IMR-90 (cell line): Measurements from ENCODE around the gene DNAJA1. TPM values are rescaled to one million over a fixed set of nuclear protein-coding genes. Genes with fewer than 3 reads are reported as not detected.

Experiments used
- ATAC-seq: fragments of 200-7000 bp; cut with Tn5 transposase; 2 replicates; pipeline ENCODE4 v1.9.1; 2020; ENCODE audit warnings: low read depth, mild to moderate bottlenecking, moderate library complexity
- BruUV-seq: library from RNA; stranded (reverse); fragments of 400-500 nt; replicated peaks from 2 replicates; lab custom pipeline; 2021; lab: Mats Ljungman, UMichigan
- CTCF ChIA-PET: fragments of 300-600 bp; formaldehyde crosslinking; extraction: SDS; loops from one replicate; lab custom pipeline; 2021; ENCODE audit warnings: antibody characterized with exemption; lab: Yijun Ruan, JAX
- POLR2A ChIA-PET: fragments of 300-600 bp; sonication (Branson Sonifier 250); formaldehyde crosslinking; loops from one replicate; lab custom pipeline; 2022; ENCODE audit warnings: antibody characterized with exemption; ENCODE audit not compliant: unreplicated experiment; lab: Charles Lee
- DNase-seq: peaks from one replicate; pipeline ENCODE4 v3.0.0; 2013
- H2AFZ ChIP-seq: replicated peaks from 2 replicates; pipeline ENCODE3; 2013; ENCODE audit warnings: low read length, mild to moderate bottlenecking; ENCODE audit not compliant: poor library complexity
- H2AK5ac ChIP-seq: 2 replicates; pipeline ENCODE4 v1.6.1; 2013; ENCODE audit warnings: low read depth, low read length, inconsistent platforms
- H2AK9ac ChIP-seq: replicated peaks from 2 replicates; pipeline ENCODE3; 2013; ENCODE audit warnings: mild to moderate bottlenecking, low read depth, low read length, moderate library complexity; ENCODE audit not compliant: poor library complexity
- H2BK120ac ChIP-seq: 2 replicates; pipeline ENCODE4 v1.6.1; 2013; ENCODE audit warnings: low read depth, low read length, inconsistent platforms
- H2BK15ac ChIP-seq: 3 replicates; pipeline ENCODE4 v1.6.1; 2013; ENCODE audit warnings: low read depth, low read length, inconsistent platforms
- H2BK20ac ChIP-seq: 2 replicates; pipeline ENCODE4 v1.6.1; 2013; ENCODE audit warnings: low read depth, mild to moderate bottlenecking, inconsistent platforms, low read length, moderate library complexity
- H2BK5ac ChIP-seq: 2 replicates; pipeline ENCODE4 v1.6.1; 2013; ENCODE audit warnings: mild to moderate bottlenecking, low read depth, low read length, inconsistent platforms; ENCODE audit not compliant: poor library complexity, severe bottlenecking
- H3K14ac ChIP-seq: replicated peaks from 2 replicates; pipeline ENCODE4 v1.6.1; 2013; ENCODE audit warnings: low read depth, low read length, inconsistent platforms
- H3K18ac ChIP-seq: 2 replicates; pipeline ENCODE4 v1.6.1; 2013; ENCODE audit warnings: low read depth, low read length, control low read depth
- H3K23ac ChIP-seq: 2 replicates; pipeline ENCODE4 v1.6.1; 2013; ENCODE audit warnings: low read depth, low read length, inconsistent platforms
- H3K27ac ChIP-seq: 2 replicates; pipeline ENCODE4 v1.5.1; 2013; ENCODE audit warnings: mild to moderate bottlenecking, control low read depth, low read length; ENCODE audit not compliant: insufficient read depth
- H3K27me3 ChIP-seq: 2 replicates; pipeline ENCODE4 v1.6.1; 2013; ENCODE audit warnings: low read length; ENCODE audit not compliant: control insufficient read depth, insufficient read depth
- H3K36me3 ChIP-seq: 2 replicates; pipeline ENCODE4 v1.6.1; 2013; ENCODE audit warnings: low read length, mixed read lengths; ENCODE audit not compliant: control insufficient read depth, insufficient read depth
- H3K4ac ChIP-seq: 2 replicates; pipeline ENCODE4 v1.6.1; 2013; ENCODE audit warnings: low read depth, low read length, inconsistent platforms
- H3K4me1 ChIP-seq: 2 replicates; pipeline ENCODE4 v1.6.1; 2013; ENCODE audit warnings: low read length, mixed read lengths; ENCODE audit not compliant: control insufficient read depth, insufficient read depth
- H3K4me2 ChIP-seq: 2 replicates; pipeline ENCODE4 v1.6.1; 2013; ENCODE audit warnings: low read depth, mild to moderate bottlenecking, control low read depth, low read length, moderate library complexity
- H3K4me3 ChIP-seq: 2 replicates; pipeline ENCODE4 v1.5.1; 2013; ENCODE audit warnings: low read depth, mild to moderate bottlenecking, control low read depth, low read length, moderate library complexity; ENCODE audit not compliant: insufficient read depth
- H3K56ac ChIP-seq: 2 replicates; pipeline ENCODE4 v1.6.1; 2013; ENCODE audit warnings: low read length, inconsistent platforms; ENCODE audit not compliant: insufficient read depth; ENCODE audit errors: extremely low read depth
- H3K79me1 ChIP-seq, 2 experiments: 2 replicates each; pipeline ENCODE4 v1.6.1; 2013; ENCODE audit warnings: low read length in 2 of 2, inconsistent platforms in 1 of 2, low read depth in 1 of 2
- H3K9ac ChIP-seq: 2 replicates; pipeline ENCODE4 v1.6.1; 2013; ENCODE audit warnings: low read depth, low read length, control low read depth
- H3K9me1 ChIP-seq: 2 replicates; pipeline ENCODE4 v1.6.1; 2013; ENCODE audit warnings: low read length, inconsistent platforms; ENCODE audit not compliant: insufficient read depth
- H3K9me3 ChIP-seq: 2 replicates; pipeline ENCODE4 v1.6.1; 2013; ENCODE audit warnings: low read length; ENCODE audit not compliant: control insufficient read depth, insufficient read depth
- H4K20me1 ChIP-seq: 2 replicates; pipeline ENCODE4 v1.6.1; 2013; ENCODE audit warnings: low read length, inconsistent platforms; ENCODE audit not compliant: insufficient read depth
- H4K5ac ChIP-seq: 2 replicates; pipeline ENCODE4 v1.6.1; 2013; ENCODE audit warnings: mild to moderate bottlenecking, low read depth, low read length, control low read depth
- H4K8ac ChIP-seq, 2 experiments: 2 replicates each; pipeline ENCODE4 v1.6.1; 2013; ENCODE audit warnings: low read depth in 2 of 2, low read length in 2 of 2, control low read depth in 1 of 2, inconsistent platforms in 1 of 2
- H4K91ac ChIP-seq: 2 replicates; pipeline ENCODE4 v1.6.1; 2013; ENCODE audit warnings: low read depth, low read length, inconsistent platforms; ENCODE audit not compliant: insufficient read depth
- BHLHE40 ChIP-seq: fragments of 150-350 bp; IDR thresholded peaks from 2 replicates; pipeline ENCODE4 v1.6.1; 2016; ENCODE audit warnings: mild to moderate bottlenecking, low read depth, low read length
- CHD1 ChIP-seq: IDR thresholded peaks from 2 replicates; pipeline ENCODE4 v1.6.1; 2012; ENCODE audit warnings: low read depth, low read length, improper control_type of control experiment
- CTCF ChIP-seq: conservative IDR thresholded peaks from 2 replicates; pipeline ENCODE4 v1.5.1; 2012; ENCODE audit warnings: mild to moderate bottlenecking, low read depth, low read length, improper control_type of control experiment
- FOS ChIP-seq: fragments of 150-350 bp; IDR thresholded peaks from 2 replicates; pipeline ENCODE4 v1.6.1; 2016; ENCODE audit warnings: low read depth, low read length
- MAZ ChIP-seq: IDR thresholded peaks from 2 replicates; pipeline ENCODE4 v1.6.1; 2012; ENCODE audit warnings: low read depth, mild to moderate bottlenecking, low read length, improper control_type of control experiment, moderate library complexity, borderline replicate concordance
- POLR2A ChIP-seq: IDR thresholded peaks from 2 replicates; pipeline ENCODE4 v1.6.1; 2012; ENCODE audit warnings: mild to moderate bottlenecking, low read depth, low read length
- RAD21 ChIP-seq: IDR thresholded peaks from 2 replicates; pipeline ENCODE4 v1.6.1; 2012; ENCODE audit warnings: low read length, improper control_type of control experiment
- SMC3 ChIP-seq: fragments of 150-350 bp; IDR thresholded peaks from 2 replicates; pipeline ENCODE4 v1.6.1; 2016; ENCODE audit warnings: low read depth, mild to moderate bottlenecking, antibody characterized with exemption, low read length, moderate library complexity
- WGBS, 2 experiments: methylation state at CpG; one replicate each; pipeline versions ENCODE4 v1.1.5 to v1.1.7; 2013; ENCODE audit warnings: missing lambda C conversion rate in 2 of 2; ENCODE audit not compliant: insufficient read length in 1 of 2; ENCODE audit errors: extremely low coverage in 2 of 2; 5-methylcytosine and 5-hydroxymethylcytosine counted together
- dilution Hi-C: fragments of 300-500 bp; cut with HindIII; formaldehyde crosslinking; loops from one replicate; pipeline ENCODE4 v1.14.3; 2018; ENCODE audit warnings: low sequenced_read_pairs; ENCODE audit not compliant: unreplicated experiment
- in situ Hi-C: fragments of 300-500 bp; cut with MboI; formaldehyde crosslinking; loops from 3 replicates; pipeline ENCODE4 v1.14.3; 2019; ENCODE audit warnings: low sequenced_read_pairs, inconsistent platforms, mixed read lengths
- intact Hi-C: fragments of 100-400 bp; cut with micrococcal nuclease; formaldehyde crosslinking; loops from 2 replicates; pipeline ENCODE4 v1.10.0; 2022
- polyA plus RNA-seq, 3 experiments: library from polyadenylated mRNA; depleted of rRNA; stranded (reverse); fragments of >200 nt; gene quantifications; 2 replicates each; pipeline ENCODE4 v1.2.3, GENCODE V29; 2012; ENCODE audit warnings: low replicate concordance in 1 of 3
- total RNA-seq: library from RNA; depleted of rRNA; stranded (reverse); fragments of >200 nt; gene quantifications from 2 replicates; pipeline ENCODE4 v1.2.3, GENCODE V29; 2012
- TF ChIP-seq, protein P1 (sequence below): fragments of 150-350 bp; IDR thresholded peaks from 2 replicates; pipeline ENCODE4 v1.6.1; 2017; ENCODE audit warnings: mild to moderate bottlenecking, antibody characterized with exemption, low read length, low read depth

DNAJA1 gene
- total and polyA plus RNA-seq, 2 of the 4 experiments (the other 2 are of a cell fraction) = 59.5 to 118 TPM

GRCh38 chr9:33022755-33023154 lies 2.3 kb upstream of the DNAJA1 start:
- Histone ChIP-seq H4K20me1 (peaks cover 22% of the 10 kb centered on the region), H4K5ac (no peak overlapping the region), H3K56ac (no peak overlapping the region), H3K4me1 (peaks cover 8% of the 10 kb centered on the region), H3K9me3 (no peaks in the 10 kb centered on the region), H2AFZ (no peak overlapping the region), H2BK20ac (no peak overlapping the region), H3K18ac (no peak overlapping the region), H3K27me3 (no peaks in the 10 kb centered on the region), H3K4me3 (no peak overlapping the region), H4K8ac (no peak overlapping the region), H3K27ac (no peak overlapping the region), H3K4me2 (no peak overlapping the region; the same call in 1 of the 2 replicates), H3K23ac (no peak overlapping the region), H3K79me1 (peaks cover 22 to 40% of the 10 kb centered on the region in 2 experiments), H3K4ac (no peak overlapping the region), H2BK5ac (no peak overlapping the region), H2AK5ac (no peak overlapping the region), H3K9ac (no peak overlapping the region), H3K9me1 (peaks cover 5% of the 10 kb centered on the region), H3K14ac (no peak overlapping the region), H3K36me3 (peaks cover 15% of the 10 kb centered on the region), H2BK15ac (no peak overlapping the region), H2BK120ac (no peak overlapping the region), H2AK9ac (no peak overlapping the region), H4K91ac (no peak overlapping the region)
- intact Hi-C loops (no loop called here), dilution Hi-C loops (no loop called here), in situ Hi-C loops (no loop called here)
- BruUV-seq = no TSS peak
- ChIA-PET CTCF (no interaction called here), POLR2A (interaction anchor here (0.5 kb wide), 1 partner anchor 18 kb away, joined by 3 read pairs; no protein-coding TSS in a partner anchor)
- ATAC-seq (no peak), DNase-seq (no peak)
- 100% methylated on average over 1 of the region's 7 CpGs; no CpG with 5 or more reads in 1 of the 2 experiments for whole genome bisulfite sequencing, 2 experiments
- TF ChIP-seq POLR2A (no peak), CTCF (no peak), RAD21 (no peak), FOS (no peak), MAZ (no peak), BHLHE40 (no peak), SMC3 (no peak), CHD1 (no peak)
- TF ChIP-seq, protein P1, sequence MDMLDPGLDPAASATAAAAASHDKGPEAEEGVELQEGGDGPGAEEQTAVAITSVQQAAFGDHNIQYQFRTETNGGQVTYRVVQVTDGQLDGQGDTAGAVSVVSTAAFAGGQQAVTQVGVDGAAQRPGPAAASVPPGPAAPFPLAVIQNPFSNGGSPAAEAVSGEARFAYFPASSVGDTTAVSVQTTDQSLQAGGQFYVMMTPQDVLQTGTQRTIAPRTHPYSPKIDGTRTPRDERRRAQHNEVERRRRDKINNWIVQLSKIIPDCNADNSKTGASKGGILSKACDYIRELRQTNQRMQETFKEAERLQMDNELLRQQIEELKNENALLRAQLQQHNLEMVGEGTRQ = no peak
